ENCODE data around the gene GGT6.
"Not testable (repeated sequence)": the region's sequence is repeated elsewhere in the genome, so short reads cannot be mapped to it uniquely, and the experiment has no call there.

Gene GGT6

GRCh38 chr17:4594931-4595684 is 34.7 kb upstream of the GGT6 start:
- no peak for TF ChIP-seq CTCF (conservative IDR thresholded peaks at IDR 0.05)
- no peak overlapping the region for H3K27ac ChIP-seq

GRCh38 chr17:4594406-4594805 is 34.0 kb upstream of the GGT6 start:
- no peak overlapping the region for H3K27ac ChIP-seq
- no peak for TF ChIP-seq CTCF (conservative IDR thresholded peaks at IDR 0.05)

GRCh38 chr17:4593021-4593421 is 32.6 kb upstream of the GGT6 start:
- no peak for TF ChIP-seq CTCF (conservative IDR thresholded peaks at IDR 0.05)
- no peak overlapping the region for H3K27ac ChIP-seq

GRCh38 chr17:4592240-4593005 is 32.0 kb upstream of the GGT6 start:
- no peak overlapping the region for H3K27ac ChIP-seq
- TF ChIP-seq CTCF (conservative IDR thresholded peaks at IDR 0.05): no peak

- no peak overlapping the region for H3K27ac ChIP-seq
- no peak for TF ChIP-seq CTCF (conservative IDR thresholded peaks at IDR 0.05)
Observed at GRCh38 chr17:4591529-4591928, 31.2 kb upstream of the GGT6 start.

- no peak for TF ChIP-seq CTCF (conservative IDR thresholded peaks at IDR 0.05)
- no peak overlapping the region for H3K27ac ChIP-seq
Observed at GRCh38 chr17:4590981-4591453, 30.6 kb upstream of the GGT6 start.

GRCh38 chr17:4590042-4590441 is 29.7 kb upstream of the GGT6 start:
- H3K27ac ChIP-seq: not testable (repeated sequence)

Data from VCaP (cell line).